Ascending aorta (tissue), 2 donors: ENCODE results near the gene MFSD2A. TPM values are rescaled to one million over a fixed set of nuclear protein-coding genes. Genes with fewer than 3 reads are reported as not detected.

Experiments used
- DNase-seq, 2 donors: peaks; one replicate each; pipeline ENCODE4 v3.0.0-alpha.2; 2019; ENCODE audit warnings: low spot score in 2 of 2
- H3K27ac ChIP-seq, 2 donors: fragments of 200-600 bp; sonication (generic); one replicate each; pipeline ENCODE4 v1.5.1; 2016 to 2017; ENCODE audit warnings: mild to moderate bottlenecking in 1 of 2
- H3K27me3 ChIP-seq: fragments of 200-600 bp; sonication (generic); one replicate; pipeline ENCODE4 v1.5.1; 2017
- H3K36me3 ChIP-seq, 2 donors: fragments of 200-600 bp; sonication (generic); one replicate each; pipeline ENCODE4 v1.5.1; 2016
- H3K4me1 ChIP-seq, 2 donors: fragments of 200-600 bp; sonication (generic); one replicate each; pipeline ENCODE4 v1.5.1; 2016 to 2017; ENCODE audit warnings: mild to moderate bottlenecking in 1 of 2
- H3K4me3 ChIP-seq, 2 donors: fragments of 200-600 bp; sonication (generic); one replicate each; pipeline ENCODE4 v1.5.1; 2016 to 2017; ENCODE audit warnings: mild to moderate bottlenecking in 1 of 2
- H3K9me3 ChIP-seq, 2 donors: fragments of 200-600 bp; sonication (generic); one replicate each; pipeline ENCODE4 v1.5.1; 2016
- CTCF ChIP-seq, 3 experiments: fragments of 200-600 bp in 2 of 3; fragments of 450-650 bp in 1 of 3; sonication (generic) in 2 of 3; IDR thresholded peaks; one replicate each; pipeline ENCODE4 v1.5.1; 2016 to 2019; ENCODE audit warnings: antibody characterized with exemption in 3 of 3, mild to moderate bottlenecking in 1 of 3, moderate library complexity in 1 of 3
- intact Hi-C: fragments of 100-400 bp; cut with DNase I; formaldehyde crosslinking; loops from one replicate; pipeline ENCODE4 v1.15.1; 2023
- total RNA-seq: library from RNA; depleted of rRNA; stranded (reverse); fragments of >200 nt; gene quantifications from one replicate; pipeline ENCODE4 v1.1.0, GENCODE V29; 2016

The MFSD2A gene
- total RNA-seq, 1 donor from 2014 or later: 0.32 TPM

GRCh38 chr1:40014812-40015594, 60.1 kb downstream of the MFSD2A start:
- no peak overlapping the region for H3K4me3 ChIP-seq
- no peak for DNase-seq

GRCh38 chr1:40017951-40018575, 63.1 kb downstream of the MFSD2A start:
- TF ChIP-seq CTCF (IDR thresholded peaks at IDR 0.05): no peak
- intact Hi-C loops: no loop called here
- H3K27ac ChIP-seq: no peak overlapping the region
- no peaks in the 10 kb centered on the region for H3K36me3 ChIP-seq
- H3K4me1 ChIP-seq: no peaks in the 10 kb centered on the region
- peaks cover 0 to 3% of the 10 kb centered on the region in 2 donors for H3K9me3 ChIP-seq
- H3K27me3 ChIP-seq: no peaks in the 10 kb centered on the region
- no peak overlapping the region for H3K4me3 ChIP-seq
- DNase-seq: no peak

More at GRCh38 chr1:40014812-40015594, 60.1 kb downstream of the MFSD2A start:
- no peaks in the 10 kb centered on the region for H3K9me3 ChIP-seq
- no peak overlapping the region for H3K27ac ChIP-seq
- intact Hi-C loops: no loop called here
- no peaks in the 10 kb centered on the region for H3K4me1 ChIP-seq
- no peak for TF ChIP-seq CTCF (IDR thresholded peaks at IDR 0.05)
- no peaks in the 10 kb centered on the region for H3K36me3 ChIP-seq
- H3K27me3 ChIP-seq: no peaks in the 10 kb centered on the region

Other genes with a start within 250 kb of the MFSD2A start
- 58.3 TPM for gene PPIE, start 216.3 kb upstream of the MFSD2A start, total RNA-seq
- not detected for gene OXCT2, start 183.8 kb upstream of the MFSD2A start, total RNA-seq
- gene BMP8B, start 166.3 kb upstream of the MFSD2A start, total RNA-seq: not detected
- 12.2 TPM for gene TRIT1, start 71.6 kb upstream of the MFSD2A start, total RNA-seq
- gene MYCL, start 53.2 kb upstream of the MFSD2A start, total RNA-seq: 22.1 TPM
- gene CAP1, start 85.6 kb downstream of the MFSD2A start, total RNA-seq: 252 TPM
- gene PPT1, start 142.1 kb downstream of the MFSD2A start, total RNA-seq: 84.2 TPM
- 7.1 TPM for gene RLF, start 206.2 kb downstream of the MFSD2A start, total RNA-seq